ENCODE data around the gene DPP4.

DPP4 gene

DNA sequence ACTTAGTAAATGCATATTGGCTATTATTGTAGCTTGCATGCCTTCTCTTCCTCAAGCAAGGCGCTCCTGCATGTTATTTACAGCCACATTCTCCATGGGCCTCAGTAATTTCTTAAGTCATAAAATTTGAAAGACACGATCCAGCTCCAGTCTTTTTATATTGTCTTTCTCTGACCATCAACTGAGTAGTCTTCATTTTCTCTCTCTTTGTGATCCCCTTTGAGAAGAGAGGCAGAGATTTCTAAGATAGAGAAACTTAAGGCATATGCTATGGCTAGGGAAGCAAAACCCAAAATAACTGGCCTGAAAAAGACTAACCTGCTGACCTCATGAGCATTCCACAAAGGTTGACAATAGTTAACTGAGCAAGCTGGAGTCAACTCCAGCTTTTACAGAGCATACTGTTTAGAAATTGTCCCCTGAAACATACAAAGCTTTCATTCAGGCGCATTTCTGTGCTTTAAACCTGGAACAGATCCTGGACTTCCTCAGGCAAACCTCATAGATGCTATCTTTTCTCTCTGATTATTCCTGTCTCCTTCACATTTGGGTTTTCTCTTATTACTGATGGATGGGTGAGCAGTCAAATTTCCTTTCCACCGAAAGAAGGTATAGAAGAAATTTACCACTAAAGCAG lies 4.6 kb downstream of the DPP4 start:
- peaks cover 24% of the 10 kb centered on the region for H3K27me3 ChIP-seq (ENCODE audit: insufficient read depth, low read length)
- no peak overlapping the region for H3K4me3 ChIP-seq (ENCODE audit: low read length)
- WGBS: 94% methylated on average over 3 of the region's 4 CpGs
- no peak overlapping the region for H3K27ac ChIP-seq (ENCODE audit: low read depth, low read length)
- no peaks in the 10 kb centered on the region for H3K36me3 ChIP-seq (ENCODE audit: insufficient read depth, low read length)
- H3K9ac ChIP-seq (ENCODE audit: low read depth, low read length): no peak overlapping the region
- 0 out of 2 replicates have a peak, but pooled peaks cover 3% of the 10 kb centered on the region for H3K4me1 ChIP-seq (ENCODE audit: insufficient read depth, low read length)
- no peaks in the 10 kb centered on the region for H3K9me3 ChIP-seq (ENCODE audit: insufficient read depth, low read depth, low read length)

DNA sequence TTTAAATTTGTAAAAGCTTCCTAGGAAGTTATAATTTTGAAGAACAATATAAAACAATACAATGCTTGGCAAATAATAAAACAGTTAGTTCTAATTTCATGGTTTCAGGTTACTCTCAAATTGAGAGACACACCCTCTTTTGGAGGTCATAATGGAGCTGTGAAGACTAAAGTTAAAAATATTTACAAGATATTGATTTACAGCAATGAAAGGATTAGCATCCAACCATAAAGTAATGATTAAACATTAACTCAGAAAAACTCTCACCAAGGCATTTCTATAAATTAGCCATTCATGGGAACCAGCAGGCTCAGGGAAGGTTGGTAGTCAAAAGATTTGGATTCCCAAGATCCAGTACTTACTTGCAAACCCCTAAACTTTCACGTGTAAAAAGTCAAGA lies 6.4 kb downstream of the DPP4 start:
- Histone ChIP-seq H3K27ac (ENCODE audit: low read depth, low read length) (no peak overlapping the region), H3K36me3 (ENCODE audit: insufficient read depth, low read length) (no peaks in the 10 kb centered on the region), H3K4me1 (ENCODE audit: insufficient read depth, low read length) (no peaks in the 10 kb centered on the region), H3K4me3 (ENCODE audit: low read length) (no peak overlapping the region), H3K9me3 (ENCODE audit: insufficient read depth, low read depth, low read length) (no peaks in the 10 kb centered on the region), H3K27me3 (ENCODE audit: insufficient read depth, low read length) (peaks cover 6% of the 10 kb centered on the region), H3K9ac (ENCODE audit: low read depth, low read length) (no peak overlapping the region)
- WGBS: no CpG with 5 or more reads among the region's 1 CpG

DNA sequence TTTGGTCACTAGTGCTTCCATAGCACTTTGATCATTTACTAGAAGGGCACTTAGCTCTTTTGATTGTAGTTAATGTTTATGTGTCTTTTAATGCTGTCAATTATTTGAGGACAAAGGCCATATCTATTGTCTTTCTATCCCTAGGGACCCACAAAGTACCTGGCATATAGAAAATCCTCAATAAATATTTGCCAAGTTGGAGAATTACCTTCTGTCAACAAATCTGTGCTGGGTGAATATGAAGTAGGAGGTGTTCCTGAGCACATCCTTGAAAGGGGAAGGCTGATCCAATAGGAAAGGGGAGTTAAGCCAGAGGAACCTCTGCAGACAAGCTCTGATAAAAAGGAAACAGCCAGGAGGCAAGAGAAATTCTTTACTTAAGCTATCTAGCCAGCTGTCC lies 8.2 kb downstream of the DPP4 start:
- no peak overlapping the region for H3K4me3 ChIP-seq (ENCODE audit: low read length)
- no peak overlapping the region for H3K9ac ChIP-seq (ENCODE audit: low read depth, low read length)
- H3K9me3 ChIP-seq (ENCODE audit: insufficient read depth, low read depth, low read length): no peaks in the 10 kb centered on the region
- H3K27ac ChIP-seq (ENCODE audit: low read depth, low read length): no peak overlapping the region
- no peaks in the 10 kb centered on the region for H3K4me1 ChIP-seq (ENCODE audit: insufficient read depth, low read length)
- no peaks in the 10 kb centered on the region for H3K36me3 ChIP-seq (ENCODE audit: insufficient read depth, low read length)
- no peaks in the 10 kb centered on the region for H3K27me3 ChIP-seq (ENCODE audit: insufficient read depth, low read length)

DNA sequence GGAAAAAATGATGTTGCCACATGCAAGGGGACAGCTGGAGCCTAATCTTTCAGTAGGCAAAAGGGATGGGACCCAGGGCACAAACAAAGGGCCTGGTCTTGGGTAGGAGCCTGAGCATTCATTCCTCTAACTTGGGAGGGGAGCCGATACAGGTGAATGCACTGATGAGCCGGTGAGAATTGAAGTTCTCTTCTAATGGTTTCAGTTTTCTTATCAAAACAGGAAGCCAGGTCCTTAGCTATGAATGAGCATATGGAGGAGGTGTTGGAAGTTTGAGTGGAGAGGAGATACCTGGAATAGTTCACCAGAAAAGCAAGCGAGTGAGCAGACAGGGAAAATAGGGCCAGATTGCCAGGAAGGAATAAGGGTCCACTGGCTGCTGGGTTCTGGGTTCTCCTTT lies 10.1 kb downstream of the DPP4 start:
- Histone ChIP-seq H3K4me1 (ENCODE audit: insufficient read depth, low read length) (0 out of 2 replicates have a peak, but pooled peaks cover 6% of the 10 kb centered on the region), H3K27ac (ENCODE audit: low read depth, low read length) (no peak overlapping the region), H3K27me3 (ENCODE audit: insufficient read depth, low read length) (no peaks in the 10 kb centered on the region), H3K36me3 (ENCODE audit: insufficient read depth, low read length) (no peaks in the 10 kb centered on the region), H3K4me3 (ENCODE audit: low read length) (no peak overlapping the region), H3K9me3 (ENCODE audit: insufficient read depth, low read depth, low read length) (no peaks in the 10 kb centered on the region), H3K9ac (ENCODE audit: low read depth, low read length) (no peak overlapping the region)
- 92% methylated on average over 3 of the region's 3 CpGs for WGBS

DNA sequence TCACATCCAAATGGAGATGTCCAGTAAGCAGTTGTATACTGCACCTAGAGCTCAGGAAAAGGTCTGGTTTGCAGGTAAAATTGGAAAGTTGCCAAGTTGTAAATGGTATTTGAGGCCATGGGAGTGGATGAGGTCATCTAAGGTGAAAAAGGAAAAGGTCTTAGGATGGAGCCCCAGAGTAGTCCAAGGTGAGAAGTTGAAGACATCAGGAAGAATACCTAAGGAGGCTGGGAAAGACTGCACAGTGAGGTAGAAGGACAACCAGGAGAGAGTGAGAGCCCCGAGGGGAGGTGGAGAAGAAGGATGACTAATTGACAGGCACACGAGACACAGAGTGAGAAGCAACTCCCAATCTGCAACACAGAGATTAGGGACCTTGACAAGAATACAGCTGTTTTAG lies 10.7 kb downstream of the DPP4 start:
- no peaks in the 10 kb centered on the region for H3K9me3 ChIP-seq (ENCODE audit: insufficient read depth, low read depth, low read length)
- H3K4me1 ChIP-seq (ENCODE audit: insufficient read depth, low read length): 0 out of 2 replicates have a peak, but pooled peaks cover 6% of the 10 kb centered on the region
- H3K27me3 ChIP-seq (ENCODE audit: insufficient read depth, low read length): no peaks in the 10 kb centered on the region
- no peak overlapping the region for H3K9ac ChIP-seq (ENCODE audit: low read depth, low read length)
- no peak overlapping the region for H3K4me3 ChIP-seq (ENCODE audit: low read length)
- H3K27ac ChIP-seq (ENCODE audit: low read depth, low read length): no peak overlapping the region
- no peaks in the 10 kb centered on the region for H3K36me3 ChIP-seq (ENCODE audit: insufficient read depth, low read length)
- 91% methylated on average over 2 of the region's 2 CpGs for WGBS

DNA sequence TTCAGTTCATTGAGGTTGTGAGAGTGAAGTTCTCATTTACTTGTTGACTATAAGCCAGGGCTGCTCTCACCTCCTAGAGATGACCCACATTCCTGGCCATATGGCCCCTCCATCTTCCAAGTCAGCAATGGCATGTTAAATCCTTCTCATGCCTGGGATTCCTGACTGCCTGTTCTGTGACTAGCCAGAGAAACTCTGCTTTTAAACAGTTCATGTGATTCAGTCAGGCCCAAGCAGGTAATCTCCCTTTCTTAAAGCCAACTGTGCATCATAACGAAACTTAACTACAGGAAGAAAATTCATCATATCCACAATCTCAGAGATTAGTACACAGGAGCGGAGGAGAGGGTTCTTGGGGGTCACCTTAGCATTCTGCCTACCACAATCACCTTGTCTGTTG lies 11.5 kb downstream of the DPP4 start:
- no peak overlapping the region for H3K27ac ChIP-seq (ENCODE audit: low read depth, low read length)
- H3K9me3 ChIP-seq (ENCODE audit: insufficient read depth, low read depth, low read length): no peaks in the 10 kb centered on the region
- no peak overlapping the region for H3K4me3 ChIP-seq (ENCODE audit: low read length)

DNA sequence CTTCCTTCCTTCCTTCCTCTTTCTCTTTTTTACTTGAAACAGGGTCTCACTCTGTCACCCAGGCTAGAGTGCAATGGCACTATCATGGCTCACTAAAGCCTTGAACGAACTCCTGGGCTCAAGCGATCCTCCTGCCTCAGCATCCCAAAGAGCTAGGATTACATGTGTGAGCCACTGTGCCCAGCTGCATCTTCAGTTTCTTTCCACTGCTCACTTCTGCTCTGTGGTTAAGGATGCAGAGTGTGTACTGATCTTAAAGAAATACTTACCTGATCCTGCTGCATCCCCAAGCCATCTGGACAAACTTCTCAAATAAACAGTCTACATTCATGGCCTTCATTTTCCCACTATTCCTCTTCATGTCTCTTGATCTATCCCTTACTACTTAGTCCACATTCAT lies 13.0 kb downstream of the DPP4 start:
- Histone ChIP-seq H3K4me3 (ENCODE audit: low read length) (no peak overlapping the region), H3K4me1 (ENCODE audit: insufficient read depth, low read length) (0 out of 2 replicates have a peak, but pooled peaks cover 6% of the 10 kb centered on the region), H3K27me3 (ENCODE audit: insufficient read depth, low read length) (no peaks in the 10 kb centered on the region), H3K36me3 (ENCODE audit: insufficient read depth, low read length) (no peaks in the 10 kb centered on the region), H3K9me3 (ENCODE audit: insufficient read depth, low read depth, low read length) (peaks cover 2% of the 10 kb centered on the region; the same call in 1 of the 2 replicates), H3K9ac (ENCODE audit: low read depth, low read length) (no peak overlapping the region), H3K27ac (ENCODE audit: low read depth, low read length) (no peak overlapping the region)
- 91% methylated on average over 2 of the region's 2 CpGs for WGBS

More for the DNA sequence above, 11.5 kb downstream of the DPP4 start:
- Histone ChIP-seq H3K27me3 (ENCODE audit: insufficient read depth, low read length) (no peaks in the 10 kb centered on the region), H3K4me1 (ENCODE audit: insufficient read depth, low read length) (0 out of 2 replicates have a peak, but pooled peaks cover 6% of the 10 kb centered on the region), H3K36me3 (ENCODE audit: insufficient read depth, low read length) (no peaks in the 10 kb centered on the region), H3K9ac (ENCODE audit: low read depth, low read length) (no peak overlapping the region)
- 100% methylated on average over 2 of the region's 2 CpGs for WGBS

DNA sequence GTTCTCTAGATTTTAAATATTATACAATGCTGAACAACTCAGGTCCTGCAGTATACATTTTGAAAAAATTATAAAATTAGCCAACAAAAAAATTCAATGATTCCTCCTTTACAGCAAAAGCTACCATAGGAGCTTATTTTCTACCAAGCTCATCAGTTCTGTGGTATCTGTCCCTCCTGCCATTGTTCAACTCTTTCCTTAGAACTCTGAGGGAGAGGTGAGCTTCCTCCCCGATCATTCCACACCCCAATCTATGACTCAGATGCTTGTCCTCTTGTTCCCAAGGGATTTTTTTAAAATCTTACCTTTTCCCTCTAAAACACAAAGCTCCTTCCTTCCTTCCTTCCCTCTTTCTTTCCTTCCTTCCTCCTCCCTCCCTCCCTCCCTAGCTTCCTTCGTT lies 13.5 kb downstream of the DPP4 start:
- 88% methylated on average over 2 of the region's 2 CpGs for WGBS
- H3K9ac ChIP-seq (ENCODE audit: low read depth, low read length): no peak overlapping the region
- no peak overlapping the region for H3K4me3 ChIP-seq (ENCODE audit: low read length)
- no peak overlapping the region for H3K27ac ChIP-seq (ENCODE audit: low read depth, low read length)
- H3K9me3 ChIP-seq (ENCODE audit: insufficient read depth, low read depth, low read length): peaks cover 2% of the 10 kb centered on the region; the same call in 1 of the 2 replicates
- 0 out of 2 replicates have a peak, but pooled peaks cover 6% of the 10 kb centered on the region for H3K4me1 ChIP-seq (ENCODE audit: insufficient read depth, low read length)
- H3K27me3 ChIP-seq (ENCODE audit: insufficient read depth, low read length): no peaks in the 10 kb centered on the region
- no peaks in the 10 kb centered on the region for H3K36me3 ChIP-seq (ENCODE audit: insufficient read depth, low read length)

DNA sequence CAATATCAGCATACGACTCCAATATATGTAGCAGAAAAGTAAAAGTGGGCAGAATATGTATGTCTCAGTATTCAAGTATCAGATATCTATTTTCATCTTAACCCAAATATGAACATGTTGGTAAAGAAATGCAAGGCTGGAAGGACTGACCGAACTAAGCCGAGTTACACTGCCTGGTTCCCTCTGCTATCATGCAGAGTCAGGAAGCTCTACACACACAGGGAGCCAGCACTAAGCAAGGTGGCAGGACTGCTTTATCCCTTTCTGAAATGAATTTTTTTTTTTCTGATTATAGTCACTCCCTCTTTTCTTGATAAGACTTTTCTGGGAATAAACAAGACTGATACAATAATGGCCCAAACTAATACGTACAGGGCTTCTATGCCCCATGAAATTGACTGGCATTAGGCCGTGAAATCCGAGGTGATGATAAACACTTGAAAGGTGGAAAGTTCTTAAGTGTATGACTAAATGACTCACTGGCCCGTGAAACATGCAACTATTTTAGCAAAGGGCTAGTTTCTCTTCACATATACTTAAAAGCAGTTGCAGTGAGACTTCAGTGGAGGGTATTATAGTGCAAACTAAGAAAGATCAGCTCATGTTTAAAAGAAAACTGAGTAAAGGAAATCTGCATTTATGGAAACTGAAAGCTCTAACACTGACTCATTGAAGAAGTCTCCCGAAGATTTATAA lies 14.9 kb downstream of the DPP4 start:
- no peak overlapping the region for H3K9ac ChIP-seq (ENCODE audit: low read depth, low read length)
- 0 out of 2 replicates have a peak, but pooled peaks cover 6% of the 10 kb centered on the region for H3K4me1 ChIP-seq (ENCODE audit: insufficient read depth, low read length)
- H3K36me3 ChIP-seq (ENCODE audit: insufficient read depth, low read length): no peaks in the 10 kb centered on the region
- H3K4me3 ChIP-seq (ENCODE audit: low read length): no peak overlapping the region
- no peaks in the 10 kb centered on the region for H3K27me3 ChIP-seq (ENCODE audit: insufficient read depth, low read length)
- peak overlapping the region; percentile 23; the same call in 1 of the 2 replicates for H3K27ac ChIP-seq (ENCODE audit: low read depth, low read length)
- 65% methylated on average over 7 of the region's 8 CpGs for WGBS
- H3K9me3 ChIP-seq (ENCODE audit: insufficient read depth, low read depth, low read length): peaks cover 2% of the 10 kb centered on the region; the same call in 1 of the 2 replicates

DNA sequence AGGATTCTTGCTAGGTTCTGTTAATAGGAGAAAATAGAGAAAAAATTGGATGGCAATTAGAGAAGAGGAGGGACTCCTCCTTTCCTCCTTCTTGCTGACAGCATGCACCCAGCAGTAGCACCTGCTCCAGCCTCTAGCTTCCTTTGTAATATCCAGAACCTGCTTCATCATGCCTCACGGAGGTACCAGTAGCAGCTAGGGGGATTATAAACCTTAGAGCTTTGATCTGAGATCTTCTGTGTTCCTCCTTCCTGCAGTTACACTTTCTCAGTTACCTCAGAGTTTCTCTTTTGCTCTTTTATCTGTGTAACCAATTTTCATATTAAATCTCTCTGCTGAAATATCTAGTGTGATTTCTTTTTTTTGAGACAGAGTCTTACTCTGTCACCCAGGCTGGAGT lies 16.6 kb downstream of the DPP4 start:
- no peak overlapping the region for H3K4me3 ChIP-seq (ENCODE audit: low read length)

DNA sequence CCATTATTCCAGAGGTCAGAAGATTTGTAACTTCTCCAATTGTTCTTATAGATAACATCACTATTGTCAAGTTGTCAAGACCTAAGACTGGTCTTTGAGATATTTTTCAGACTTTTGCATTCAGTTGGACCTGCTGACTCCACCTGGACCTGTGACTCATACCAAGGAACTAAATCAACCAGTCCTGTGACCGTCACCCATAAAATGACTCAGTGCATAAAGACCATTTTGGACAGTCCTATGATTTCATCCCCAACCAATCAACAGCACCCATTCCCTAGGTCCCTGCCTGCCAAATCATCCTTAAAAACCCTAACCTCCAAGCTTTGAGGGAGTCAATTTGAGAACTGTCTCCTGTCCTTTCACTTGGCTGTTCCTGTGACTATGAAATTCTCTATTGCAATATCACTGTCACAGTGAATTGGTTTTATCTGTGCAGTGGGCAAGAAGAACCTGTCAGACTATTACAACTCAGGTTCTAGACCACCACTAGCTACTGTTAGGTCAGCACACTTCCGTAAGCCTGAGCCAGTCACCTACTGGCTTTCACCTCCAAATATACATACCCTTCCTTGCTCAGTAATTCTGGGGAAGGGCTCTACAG lies 17.1 kb downstream of the DPP4 start:
- Histone ChIP-seq H3K4me1 (ENCODE audit: insufficient read depth, low read length) (0 out of 2 replicates have a peak, but pooled peaks cover 6% of the 10 kb centered on the region), H3K4me3 (ENCODE audit: low read length) (no peak overlapping the region), H3K9me3 (ENCODE audit: insufficient read depth, low read depth, low read length) (peaks cover 2% of the 10 kb centered on the region; the same call in 1 of the 2 replicates), H3K36me3 (ENCODE audit: insufficient read depth, low read length) (no peaks in the 10 kb centered on the region), H3K27ac (ENCODE audit: low read depth, low read length) (no peak overlapping the region), H3K27me3 (ENCODE audit: insufficient read depth, low read length) (no peaks in the 10 kb centered on the region), H3K9ac (ENCODE audit: low read depth, low read length) (no peak overlapping the region)
- 97% methylated on average over 1 of the region's 2 CpGs for WGBS

More for the DNA sequence above, 16.6 kb downstream of the DPP4 start:
- H3K4me1 ChIP-seq (ENCODE audit: insufficient read depth, low read length): 0 out of 2 replicates have a peak, but pooled peaks cover 6% of the 10 kb centered on the region
- peaks cover 2% of the 10 kb centered on the region; the same call in 1 of the 2 replicates for H3K9me3 ChIP-seq (ENCODE audit: insufficient read depth, low read depth, low read length)
- 89% methylated on average over 1 of the region's 1 CpG for WGBS
- H3K9ac ChIP-seq (ENCODE audit: low read depth, low read length): no peak overlapping the region
- H3K27me3 ChIP-seq (ENCODE audit: insufficient read depth, low read length): no peaks in the 10 kb centered on the region
- H3K27ac ChIP-seq (ENCODE audit: low read depth, low read length): no peak overlapping the region
- no peaks in the 10 kb centered on the region for H3K36me3 ChIP-seq (ENCODE audit: insufficient read depth, low read length)

Data from HUES64 (cell line).